ENCODE measurements around the gene MCTP1.

GRCh38 chr5:95048628-95049027 is 236.3 kb downstream of the MCTP1 start:
- no peak for TF ChIP-seq POLR2A (IDR thresholded peaks at IDR 0.05)
- no peak for TF ChIP-seq CTCF (IDR thresholded peaks at IDR 0.05)
- TF ChIP-seq POLR2AphosphoS5 (IDR thresholded peaks at IDR 0.05), result no peak
